ENCODE data around the gene DGKB. TPM values are rescaled to one million over a fixed set of nuclear protein-coding genes. Genes with fewer than 3 reads are reported as not detected.
A peak's percentile ranks its signal among the peaks of the same experiment; 100 is the strongest.
"Not testable (repeated sequence)": the region's sequence is repeated elsewhere in the genome, so short reads cannot be mapped to it uniquely, and the experiment has no call there.

The DGKB gene
- total RNA-seq, 1 donor from 2014 or later = 0.72 TPM

GRCh38 chr7:14292737-14293136, 609.8 kb downstream of the DGKB start:
- Mint-ChIP-seq H3K36me3 (ENCODE audit: low read depth) (peaks cover 3% of the 10 kb centered on the region), H3K4me3 (no peak overlapping the region), H3K27ac (ENCODE audit: unreplicated experiment) (no peak overlapping the region), H3K9me3 (peaks cover 4% of the 10 kb centered on the region), H3K4me1 (peaks cover 5% of the 10 kb centered on the region), H3K27me3 (ENCODE audit: low read depth) (no peaks in the 10 kb centered on the region)
- TF ChIP-seq, protein P1, sequence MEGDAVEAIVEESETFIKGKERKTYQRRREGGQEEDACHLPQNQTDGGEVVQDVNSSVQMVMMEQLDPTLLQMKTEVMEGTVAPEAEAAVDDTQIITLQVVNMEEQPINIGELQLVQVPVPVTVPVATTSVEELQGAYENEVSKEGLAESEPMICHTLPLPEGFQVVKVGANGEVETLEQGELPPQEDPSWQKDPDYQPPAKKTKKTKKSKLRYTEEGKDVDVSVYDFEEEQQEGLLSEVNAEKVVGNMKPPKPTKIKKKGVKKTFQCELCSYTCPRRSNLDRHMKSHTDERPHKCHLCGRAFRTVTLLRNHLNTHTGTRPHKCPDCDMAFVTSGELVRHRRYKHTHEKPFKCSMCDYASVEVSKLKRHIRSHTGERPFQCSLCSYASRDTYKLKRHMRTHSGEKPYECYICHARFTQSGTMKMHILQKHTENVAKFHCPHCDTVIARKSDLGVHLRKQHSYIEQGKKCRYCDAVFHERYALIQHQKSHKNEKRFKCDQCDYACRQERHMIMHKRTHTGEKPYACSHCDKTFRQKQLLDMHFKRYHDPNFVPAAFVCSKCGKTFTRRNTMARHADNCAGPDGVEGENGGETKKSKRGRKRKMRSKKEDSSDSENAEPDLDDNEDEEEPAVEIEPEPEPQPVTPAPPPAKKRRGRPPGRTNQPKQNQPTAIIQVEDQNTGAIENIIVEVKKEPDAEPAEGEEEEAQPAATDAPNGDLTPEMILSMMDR (conservative IDR thresholded peaks at IDR 0.05) = no peak
- DNase-seq (ENCODE audit: low read depth, low spot score) = no peak

GRCh38 chr7:14289957-14290356, 612.6 kb downstream of the DGKB start:
- no peaks in the 10 kb centered on the region for H3K27me3 Mint-ChIP-seq (ENCODE audit: low read depth)
- no peaks in the 10 kb centered on the region for H3K9me3 Mint-ChIP-seq
- DNase-seq (ENCODE audit: low read depth, low spot score) = no peak
- H3K27ac Mint-ChIP-seq (ENCODE audit: unreplicated experiment) = no peak overlapping the region
- H3K4me1 Mint-ChIP-seq = peaks cover 5% of the 10 kb centered on the region
- H3K4me3 Mint-ChIP-seq = no peak overlapping the region
- H3K36me3 Mint-ChIP-seq (ENCODE audit: low read depth) = no peaks in the 10 kb centered on the region
- TF ChIP-seq, protein P1 (conservative IDR thresholded peaks at IDR 0.05) = no peak

GRCh38 chr7:14288701-14289100, 613.9 kb downstream of the DGKB start:
- TF ChIP-seq, protein P1 (conservative IDR thresholded peaks at IDR 0.05) = no peak
- H3K36me3 Mint-ChIP-seq (ENCODE audit: low read depth) = no peaks in the 10 kb centered on the region

DNA sequence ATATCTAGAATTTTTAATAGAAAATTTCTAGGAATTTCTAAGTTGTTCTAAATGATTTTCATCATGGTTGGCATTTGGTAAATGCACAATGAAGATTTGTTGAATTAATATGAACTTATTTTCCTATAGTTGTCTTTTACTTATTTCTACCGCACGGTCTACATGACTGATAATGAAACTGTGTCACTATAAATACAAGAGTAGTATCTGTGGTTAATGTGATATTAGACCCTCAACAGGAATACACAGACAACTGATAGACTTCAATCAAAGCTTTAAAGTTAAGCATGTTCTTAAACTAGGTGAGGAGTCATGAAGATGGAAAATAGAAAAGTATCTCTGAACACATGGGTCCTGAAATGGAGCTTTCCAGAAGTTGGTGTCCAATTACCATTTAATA, 615.2 kb downstream of the DGKB start:
- Mint-ChIP-seq H3K4me1 (peaks cover 5% of the 10 kb centered on the region), H3K27ac (ENCODE audit: unreplicated experiment) (no peak overlapping the region), H3K27me3 (ENCODE audit: low read depth) (no peaks in the 10 kb centered on the region), H3K9me3 (no peaks in the 10 kb centered on the region), H3K4me3 (no peak overlapping the region), H3K36me3 (ENCODE audit: low read depth) (no peaks in the 10 kb centered on the region)
- no peak for DNase-seq (ENCODE audit: low read depth, low spot score)
- TF ChIP-seq, protein P1 (conservative IDR thresholded peaks at IDR 0.05) = no peak

More at GRCh38 chr7:14288701-14289100, 613.9 kb downstream of the DGKB start:
- no peak overlapping the region for H3K27ac Mint-ChIP-seq (ENCODE audit: unreplicated experiment)
- DNase-seq (ENCODE audit: low read depth, low spot score) = no peak
- H3K4me3 Mint-ChIP-seq = no peak overlapping the region
- no peaks in the 10 kb centered on the region for H3K9me3 Mint-ChIP-seq
- H3K27me3 Mint-ChIP-seq (ENCODE audit: low read depth) = no peaks in the 10 kb centered on the region
- H3K4me1 Mint-ChIP-seq = peaks cover 5% of the 10 kb centered on the region

DNA sequence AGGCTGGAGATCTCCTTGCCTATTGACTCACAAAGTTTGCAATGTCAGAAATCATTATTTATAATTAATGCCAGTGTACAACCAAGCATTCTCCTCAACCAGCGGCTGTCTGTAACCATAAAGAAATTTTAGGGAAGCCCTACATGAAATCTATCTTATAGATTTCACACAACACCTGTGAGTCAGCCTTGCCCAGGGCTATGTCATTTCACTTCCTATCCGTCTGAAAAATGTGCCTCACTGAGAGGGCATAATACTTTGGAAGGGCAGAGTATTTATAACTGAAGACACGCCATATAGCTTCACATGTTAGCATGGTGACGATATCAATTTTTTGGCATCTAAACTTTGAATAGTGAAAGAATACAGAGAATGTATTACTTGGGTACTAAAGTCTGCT, 616.5 kb downstream of the DGKB start:
- DNase-seq (ENCODE audit: low read depth, low spot score) = no peak
- H3K27me3 Mint-ChIP-seq (ENCODE audit: low read depth) = no peaks in the 10 kb centered on the region
- H3K4me1 Mint-ChIP-seq = peaks cover 5% of the 10 kb centered on the region
- H3K27ac Mint-ChIP-seq (ENCODE audit: unreplicated experiment) = no peak overlapping the region
- TF ChIP-seq, protein P1 (conservative IDR thresholded peaks at IDR 0.05) = no peak
- no peak overlapping the region for H3K4me3 Mint-ChIP-seq
- no peaks in the 10 kb centered on the region for H3K36me3 Mint-ChIP-seq (ENCODE audit: low read depth)
- no peaks in the 10 kb centered on the region for H3K9me3 Mint-ChIP-seq

GRCh38 chr7:14279065-14279871, 623.3 kb downstream of the DGKB start:
- not testable (repeated sequence) for H3K27me3 Mint-ChIP-seq (ENCODE audit: low read depth); H3K9me3 Mint-ChIP-seq; H3K36me3 Mint-ChIP-seq (ENCODE audit: low read depth); H3K27ac Mint-ChIP-seq (ENCODE audit: unreplicated experiment)
- Mint-ChIP-seq H3K4me3 (peak overlapping the region; percentile 64), H3K4me1 (peaks cover 10% of the 10 kb centered on the region)
- DNase-seq (ENCODE audit: low read depth, low spot score) = peak; percentile 24

Measured in neural crest cell (in vitro differentiated cells).